ENCODE data around the gene ASXL1. TPM values are rescaled to one million over a fixed set of nuclear protein-coding genes. Genes with fewer than 3 reads are reported as not detected.
A peak's percentile ranks its signal among the peaks of the same experiment; 100 is the strongest.
"Not testable (repeated sequence)": the region's sequence is repeated elsewhere in the genome, so short reads cannot be mapped to it uniquely, and the experiment has no call there.

Gene ASXL1
- polyA plus RNA-seq (2012; ENCODE audit: missing spikeins) = 58.3 TPM

- DNase-seq (ENCODE audit: insufficient read length) (peak; percentile 81), FAIRE-seq (peak; percentile 92)
- TF ChIP-seq TAF1 (IDR thresholded peaks at IDR 0.05; ENCODE audit: borderline replicate concordance, low read depth, low read length) (no peak; the same call in none of the 2 replicates), POLR2AphosphoS5 (IDR thresholded peaks at IDR 0.05; ENCODE audit: low read depth, low read length) (peak; percentile 20; the same call in 1 of the 2 replicates), POLR2A (IDR thresholded peaks at IDR 0.05; ENCODE audit: low read depth, low read length) (peak; percentile 78; the same call in 1 of the 2 replicates)
These were observed at the start of gene ASXL1 for GRCh38 chr20:32357869-32358631. Gene ASXL1, plus strand, starts transcription at chr20:32358331. Its CDS starts 445 bp downstream, at chr20:32358776.

DNA sequence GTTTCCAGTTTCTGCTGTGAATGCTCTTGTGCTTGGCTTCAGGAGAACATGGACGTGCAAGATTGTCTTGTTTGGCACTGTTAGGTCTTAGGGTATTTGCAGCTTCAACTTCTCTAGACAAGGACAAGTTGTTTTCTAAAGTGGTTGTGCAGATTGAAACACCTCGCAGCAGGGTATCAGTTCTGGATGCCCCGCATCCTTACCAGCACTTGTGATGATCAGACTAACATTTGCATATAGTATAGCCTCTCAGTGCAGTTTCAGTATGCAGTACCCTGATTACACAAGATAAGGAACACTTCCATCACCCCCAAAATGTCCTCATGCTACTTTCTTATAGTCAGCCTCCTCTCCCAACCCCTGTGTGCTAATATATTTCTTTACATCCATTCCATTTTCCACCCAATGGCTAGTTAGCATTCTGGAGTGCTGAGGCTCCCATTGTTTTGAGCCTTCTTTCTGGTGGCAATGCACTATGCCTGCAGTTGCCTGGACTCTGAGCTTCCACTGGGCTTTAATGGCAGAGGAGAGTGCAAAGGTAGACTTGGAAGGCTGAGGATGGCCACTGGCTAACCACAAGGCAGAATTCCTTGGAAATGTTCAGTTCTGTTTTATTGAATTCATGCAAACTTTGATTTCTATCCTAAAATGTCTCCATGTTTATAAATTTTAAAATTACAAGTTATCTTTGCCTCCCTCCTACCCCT, 45.3 kb upstream of the ASXL1 start:
- no peak for DNase-seq (ENCODE audit: insufficient read length)
- FAIRE-seq = no peak
- TF ChIP-seq POLR2A (IDR thresholded peaks at IDR 0.05; ENCODE audit: low read depth, low read length) (no peak), TAF1 (IDR thresholded peaks at IDR 0.05; ENCODE audit: borderline replicate concordance, low read depth, low read length) (no peak), POLR2AphosphoS5 (IDR thresholded peaks at IDR 0.05; ENCODE audit: low read depth, low read length) (no peak)

- DNase-seq (ENCODE audit: insufficient read length) = no peak
- no peak for TF ChIP-seq POLR2AphosphoS5 (IDR thresholded peaks at IDR 0.05; ENCODE audit: low read depth, low read length)
- no peak for TF ChIP-seq TAF1 (IDR thresholded peaks at IDR 0.05; ENCODE audit: borderline replicate concordance, low read depth, low read length)
- no peak for TF ChIP-seq POLR2A (IDR thresholded peaks at IDR 0.05; ENCODE audit: low read depth, low read length)
- no peak for FAIRE-seq
These were observed 43.4 kb upstream of the ASXL1 start for GRCh38 chr20:32314768-32315167.

- TF ChIP-seq POLR2A (IDR thresholded peaks at IDR 0.05; ENCODE audit: low read depth, low read length) = no peak
- TF ChIP-seq TAF1 (IDR thresholded peaks at IDR 0.05; ENCODE audit: borderline replicate concordance, low read depth, low read length) = no peak
- no peak for TF ChIP-seq POLR2AphosphoS5 (IDR thresholded peaks at IDR 0.05; ENCODE audit: low read depth, low read length)
- DNase-seq (ENCODE audit: insufficient read length) (no peak), FAIRE-seq (no peak)
These were observed 42.7 kb upstream of the ASXL1 start for GRCh38 chr20:32315399-32315798.

GRCh38 chr20:32315891-32316290, 42.2 kb upstream of the ASXL1 start:
- TF ChIP-seq TAF1 (IDR thresholded peaks at IDR 0.05; ENCODE audit: borderline replicate concordance, low read depth, low read length) (no peak), POLR2AphosphoS5 (IDR thresholded peaks at IDR 0.05; ENCODE audit: low read depth, low read length) (no peak), POLR2A (IDR thresholded peaks at IDR 0.05; ENCODE audit: low read depth, low read length) (no peak)
- DNase-seq (ENCODE audit: insufficient read length) = no peak
- FAIRE-seq = no peak

- no peak for DNase-seq (ENCODE audit: insufficient read length)
- TF ChIP-seq TAF1 (IDR thresholded peaks at IDR 0.05; ENCODE audit: borderline replicate concordance, low read depth, low read length) (no peak), POLR2AphosphoS5 (IDR thresholded peaks at IDR 0.05; ENCODE audit: low read depth, low read length) (no peak), POLR2A (IDR thresholded peaks at IDR 0.05; ENCODE audit: low read depth, low read length) (no peak)
- no peak for FAIRE-seq
These were observed 41.5 kb upstream of the ASXL1 start for GRCh38 chr20:32316667-32317066.

DNA sequence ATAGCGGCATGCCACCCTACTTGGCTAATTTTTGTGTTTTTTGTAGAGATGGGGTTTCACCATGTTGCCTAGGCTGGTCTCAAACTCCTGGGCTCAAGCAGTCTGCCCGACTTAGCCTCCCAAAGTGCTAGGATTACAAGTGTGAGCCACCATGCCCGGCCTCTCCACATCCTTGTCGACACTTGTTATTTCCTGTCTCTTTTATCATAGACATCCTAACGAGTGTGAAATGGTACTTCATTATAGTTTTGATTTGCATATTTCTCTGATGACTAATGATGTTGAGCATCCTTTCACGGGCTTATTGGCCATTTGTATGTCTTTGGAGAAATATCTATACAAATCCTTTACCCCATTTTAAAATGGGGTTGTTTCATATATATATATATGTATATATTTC, 39.0 kb upstream of the ASXL1 start:
- TF ChIP-seq POLR2AphosphoS5 (IDR thresholded peaks at IDR 0.05; ENCODE audit: low read depth, low read length) (no peak), TAF1 (IDR thresholded peaks at IDR 0.05; ENCODE audit: borderline replicate concordance, low read depth, low read length) (no peak), POLR2A (IDR thresholded peaks at IDR 0.05; ENCODE audit: low read depth, low read length) (no peak)
- DNase-seq (ENCODE audit: insufficient read length) (no peak), FAIRE-seq (no peak)

DNA sequence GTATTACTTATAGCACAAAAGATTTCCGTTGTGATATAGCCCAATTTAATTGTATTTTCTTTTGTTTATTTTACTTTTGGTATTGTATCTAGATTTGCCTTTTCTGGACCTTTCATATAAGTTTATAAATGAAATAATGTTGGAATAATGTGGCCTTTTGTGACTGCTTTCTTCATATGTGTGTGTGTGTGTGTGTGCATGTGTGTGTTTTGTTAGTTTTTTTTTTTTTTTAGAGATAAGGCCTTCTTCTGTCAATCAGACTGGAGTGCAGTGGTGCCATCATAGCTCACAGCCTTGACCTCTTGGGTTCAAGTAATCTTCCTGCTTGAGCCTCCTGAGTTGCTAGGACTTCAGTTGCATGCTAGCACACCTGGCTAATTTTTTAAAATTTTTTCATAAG, 37.8 kb upstream of the ASXL1 start:
- no peak for TF ChIP-seq TAF1 (IDR thresholded peaks at IDR 0.05; ENCODE audit: borderline replicate concordance, low read depth, low read length)
- no peak for TF ChIP-seq POLR2AphosphoS5 (IDR thresholded peaks at IDR 0.05; ENCODE audit: low read depth, low read length)
- TF ChIP-seq POLR2A (IDR thresholded peaks at IDR 0.05; ENCODE audit: low read depth, low read length) = no peak
- FAIRE-seq = no peak

GRCh38 chr20:32321390-32321789, 36.7 kb upstream of the ASXL1 start:
- DNase-seq (ENCODE audit: insufficient read length) = no peak
- TF ChIP-seq TAF1 (IDR thresholded peaks at IDR 0.05; ENCODE audit: borderline replicate concordance, low read depth, low read length) = no peak
- TF ChIP-seq POLR2A (IDR thresholded peaks at IDR 0.05; ENCODE audit: low read depth, low read length) = no peak
- no peak for TF ChIP-seq POLR2AphosphoS5 (IDR thresholded peaks at IDR 0.05; ENCODE audit: low read depth, low read length)
- no peak for FAIRE-seq

More for the DNA sequence above, 37.8 kb upstream of the ASXL1 start:
- DNase-seq (ENCODE audit: insufficient read length) = no peak

- DNase-seq (ENCODE audit: insufficient read length); FAIRE-seq: not testable (repeated sequence)
These were observed 35.9 kb upstream of the ASXL1 start for GRCh38 chr20:32322260-32322659.

GRCh38 chr20:32323761-32324160, 34.4 kb upstream of the ASXL1 start:
- FAIRE-seq; DNase-seq (ENCODE audit: insufficient read length): not testable (repeated sequence)
